ENCODE data around the gene SF3A2. TPM values are rescaled to one million over a fixed set of nuclear protein-coding genes. Genes with fewer than 3 reads are reported as not detected.

SF3A2 gene
- total and polyA plus RNA-seq, 10 of the 15 experiments (the other 5 are each of a cell fraction or from before 2014, with no cell fraction given) = 0.33 to 143 (median 30.6) TPM

GRCh38 chr19:2198317-2198716 is 38.3 kb upstream of the SF3A2 start:
- Histone ChIP-seq H2AFZ (ENCODE audit: control insufficient read depth, low read depth, low read length) (no peak overlapping the region), H3K27me3 (replicated peaks in 1 of 2; ENCODE audit: control insufficient read depth in 2 of 2, insufficient read depth in 2 of 2, low read length in 1 of 2) (no peaks in the 10 kb centered on the region), H3K9me3 (replicated peaks; ENCODE audit: control insufficient read depth, insufficient read depth, low read length) (no peaks in the 10 kb centered on the region), H3K27ac (ENCODE audit: control insufficient read depth, insufficient read depth) (no peak overlapping the region), H3K9ac (ENCODE audit: control insufficient read depth, insufficient read depth, low read length) (no peak overlapping the region), H3K4me2 (ENCODE audit: control insufficient read depth, insufficient read depth) (no peak overlapping the region), H3K79me2 (ENCODE audit: control insufficient read depth, insufficient read depth, low read length) (peaks cover 3% of the 10 kb centered on the region; the same call in 1 of the 2 replicates), H3K36me3 (ENCODE audit: control insufficient read depth in 2 of 2, insufficient read depth in 2 of 2, low read length in 1 of 2) (peaks cover 9 to 57% of the 10 kb centered on the region in 2 experiments; a peak in 3 of 4 replicates), H3K4me1 (ENCODE audit: control insufficient read depth, insufficient read depth, low read length) (no peaks in the 10 kb centered on the region), H4K20me1 (ENCODE audit: control insufficient read depth, insufficient read depth) (0 out of 2 replicates have a peak, but pooled peaks cover 2% of the 10 kb centered on the region), H3K4me3 (no peak overlapping the region)
- BruUV-seq (replicated peaks) = no TSS peak
- ChIA-PET RAD21 (ENCODE audit: unreplicated experiment) (no interaction called here), POLR2A (no interaction called here), CTCF (interaction anchor here (1.4 to 1.6 kb wide), 2 partner anchors 26 to 43 kb away, joined by 4 to 18 read pairs; no protein-coding TSS in a partner anchor), SMC1A (ENCODE audit: uncharacterized antibody, unreplicated experiment) (interaction anchor here (0.9 kb wide), 2 partner anchors 35 to 42 kb away, joined by 3 read pairs; partner anchors contain the start of gene DOT1L)
- 96% methylated on average over 22 of the region's 22 CpGs for WGBS (ENCODE audit: insufficient coverage, insufficient replicate concordance, low lambda C conversion rate, missing lambda C conversion rate)
- in situ Hi-C loops (cut with MboI) (no loop called here), intact Hi-C loops (cut with micrococcal nuclease; ENCODE audit: unreplicated experiment) (no loop called here)
- no peak for FAIRE-seq
- no peak for DNase-seq (ENCODE audit: low read depth, low spot score)
- no peak for ATAC-seq
- TF ChIP-seq BMI1 (IDR thresholded peaks at IDR 0.05; ENCODE audit: borderline replicate concordance) (no peak), TCF3 (IDR thresholded peaks at IDR 0.05; ENCODE audit: borderline replicate concordance, insufficient read depth, low read depth, low read length) (no peak), IKZF2 (IDR thresholded peaks at IDR 0.05) (no peak)

- Histone ChIP-seq H3K79me2 (ENCODE audit: control insufficient read depth, insufficient read depth, low read length) (peaks cover 3% of the 10 kb centered on the region; the same call in 1 of the 2 replicates), H3K36me3 (ENCODE audit: control insufficient read depth in 2 of 2, insufficient read depth in 2 of 2, low read length in 1 of 2) (peaks cover 6 to 60% of the 10 kb centered on the region in 2 experiments; a peak in 3 of 4 replicates), H3K9me3 (replicated peaks; ENCODE audit: control insufficient read depth, insufficient read depth, low read length) (no peaks in the 10 kb centered on the region), H3K4me1 (ENCODE audit: control insufficient read depth, insufficient read depth, low read length) (no peaks in the 10 kb centered on the region), H2AFZ (ENCODE audit: control insufficient read depth, low read depth, low read length) (no peak overlapping the region), H4K20me1 (ENCODE audit: control insufficient read depth, insufficient read depth) (0 out of 2 replicates have a peak, but pooled peaks cover 2% of the 10 kb centered on the region), H3K27ac (ENCODE audit: control insufficient read depth, insufficient read depth) (no peak overlapping the region), H3K9ac (ENCODE audit: control insufficient read depth, insufficient read depth, low read length) (no peak overlapping the region), H3K4me2 (ENCODE audit: control insufficient read depth, insufficient read depth) (no peak overlapping the region), H3K4me3 (no peak overlapping the region), H3K27me3 (replicated peaks in 1 of 2; ENCODE audit: control insufficient read depth in 2 of 2, insufficient read depth in 2 of 2, low read length in 1 of 2) (no peaks in the 10 kb centered on the region)
- POLR2A ChIA-PET = no interaction called here
- SMC1A ChIA-PET (ENCODE audit: uncharacterized antibody, unreplicated experiment) = interaction anchor here (0.8 to 1.2 kb wide), 7 partner anchors 16 to 44 kb away, joined by 3 to 4 read pairs (median 3); partner anchors contain the start of gene DOT1L
- CTCF ChIA-PET = interaction anchor here (0.6 to 1.6 kb wide), 5 partner anchors 25 to 47 kb away, joined by 3 to 18 read pairs (median 4); no protein-coding TSS in a partner anchor
- in situ Hi-C loops (cut with MboI) (no loop called here), intact Hi-C loops (cut with micrococcal nuclease; ENCODE audit: unreplicated experiment) (no loop called here)
- FAIRE-seq = no peak
- WGBS (ENCODE audit: insufficient coverage, insufficient replicate concordance, low lambda C conversion rate, missing lambda C conversion rate) = 89% methylated on average over 16 of the region's 18 CpGs
- peak; percentile 88 for ATAC-seq
- TF ChIP-seq NFIC (IDR thresholded peaks at IDR 0.05; ENCODE audit: low read depth, low read length) (no peak), RAD21 (IDR thresholded peaks at IDR 0.05; ENCODE audit: insufficient read depth, low read depth, low read length) (peak; percentile 29; the same call in 1 of the 2 replicates), FOXM1 (IDR thresholded peaks at IDR 0.05; ENCODE audit: low read depth, low read length) (no peak), CREM (IDR thresholded peaks at IDR 0.05; ENCODE audit: low read depth) (no peak), SUZ12 (IDR thresholded peaks at IDR 0.05; ENCODE audit: unreplicated experiment) (no peak), ZZZ3 (IDR thresholded peaks at IDR 0.05; ENCODE audit: control insufficient read depth, insufficient read length, low read depth) (no peak)
- TF ChIP-seq, protein P1, sequence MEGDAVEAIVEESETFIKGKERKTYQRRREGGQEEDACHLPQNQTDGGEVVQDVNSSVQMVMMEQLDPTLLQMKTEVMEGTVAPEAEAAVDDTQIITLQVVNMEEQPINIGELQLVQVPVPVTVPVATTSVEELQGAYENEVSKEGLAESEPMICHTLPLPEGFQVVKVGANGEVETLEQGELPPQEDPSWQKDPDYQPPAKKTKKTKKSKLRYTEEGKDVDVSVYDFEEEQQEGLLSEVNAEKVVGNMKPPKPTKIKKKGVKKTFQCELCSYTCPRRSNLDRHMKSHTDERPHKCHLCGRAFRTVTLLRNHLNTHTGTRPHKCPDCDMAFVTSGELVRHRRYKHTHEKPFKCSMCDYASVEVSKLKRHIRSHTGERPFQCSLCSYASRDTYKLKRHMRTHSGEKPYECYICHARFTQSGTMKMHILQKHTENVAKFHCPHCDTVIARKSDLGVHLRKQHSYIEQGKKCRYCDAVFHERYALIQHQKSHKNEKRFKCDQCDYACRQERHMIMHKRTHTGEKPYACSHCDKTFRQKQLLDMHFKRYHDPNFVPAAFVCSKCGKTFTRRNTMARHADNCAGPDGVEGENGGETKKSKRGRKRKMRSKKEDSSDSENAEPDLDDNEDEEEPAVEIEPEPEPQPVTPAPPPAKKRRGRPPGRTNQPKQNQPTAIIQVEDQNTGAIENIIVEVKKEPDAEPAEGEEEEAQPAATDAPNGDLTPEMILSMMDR (IDR thresholded peaks at IDR 0.05 in 2 of 3, conservative IDR thresholded peaks at IDR 0.05 in 1 of 3; ENCODE audit: control insufficient read depth in 2 of 3, extremely low read depth in 1 of 3, insufficient read depth in 1 of 3, low read depth in 3 of 3, low read length in 3 of 3) = peak; percentile 29 to 59 (median 35); a peak in 5 of 6 replicates
- BruUV-seq (replicated peaks) = no TSS peak
- DNase-seq (ENCODE audit: low read depth, low spot score) = no peak
- RAD21 ChIA-PET (ENCODE audit: unreplicated experiment) = interaction anchor here (1.0 to 1.2 kb wide), 3 partner anchors 27 to 44 kb away, joined by 3 to 5 read pairs (median 3); no protein-coding TSS in a partner anchor
These were observed 37.4 kb upstream of the SF3A2 start for GRCh38 chr19:2199215-2199614.
